ENCODE measurements around the gene SHC4.

The SHC4 gene

DNA sequence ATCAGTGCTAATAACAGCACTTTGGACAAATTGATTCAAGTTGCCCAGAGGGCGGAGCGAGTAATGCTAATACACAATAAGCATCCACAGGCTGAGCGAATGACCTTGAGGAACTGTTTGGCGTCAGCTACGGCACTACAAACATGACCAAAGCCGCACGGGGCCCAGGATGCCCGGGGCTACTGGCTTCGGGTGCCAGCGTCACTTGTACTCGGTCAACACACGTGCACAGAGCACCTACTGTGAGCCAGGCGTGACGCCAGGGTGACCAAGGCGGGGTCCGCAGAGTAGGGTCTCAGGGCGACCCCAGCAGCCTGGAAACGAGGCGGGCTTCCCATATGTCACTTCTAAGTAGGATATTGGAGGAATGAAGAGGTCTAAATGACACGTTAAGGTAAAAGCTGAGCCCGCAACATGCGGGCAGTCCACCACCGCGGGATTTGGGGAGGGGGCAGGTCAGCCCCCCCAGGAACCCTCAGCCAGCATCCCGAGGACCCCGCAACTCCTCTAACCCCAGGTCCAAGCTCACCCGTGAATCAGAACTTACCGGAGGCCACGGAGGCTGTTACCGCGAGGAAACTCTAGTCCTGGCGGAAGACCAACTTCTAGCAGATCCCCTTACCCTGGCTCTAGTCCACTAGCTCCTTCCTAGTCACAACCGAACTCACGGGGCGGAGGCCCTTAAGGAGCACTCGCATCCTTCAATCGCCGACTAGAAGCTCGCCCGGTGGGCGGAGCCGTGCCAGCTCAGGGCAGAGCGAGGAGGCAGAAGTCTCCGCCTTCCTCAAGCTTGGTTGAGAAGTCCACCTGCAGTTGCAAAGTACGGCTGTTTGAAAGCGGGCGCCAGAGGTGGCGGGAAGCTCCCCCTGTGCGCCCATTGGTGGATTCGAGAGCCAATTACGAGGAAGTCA is 153.1 kb downstream of the SHC4 start, which contains the start of gene CEP152:
TSS of gene CEP152 (minus strand) at position 656 of the 911 bp plus-strand sequence. CDS start 5,420 bp downstream, outside the sequence.
- peak; percentile 99 for DNase-seq (ENCODE audit: extremely low read depth, low read depth)
- TF ChIP-seq, protein P1, sequence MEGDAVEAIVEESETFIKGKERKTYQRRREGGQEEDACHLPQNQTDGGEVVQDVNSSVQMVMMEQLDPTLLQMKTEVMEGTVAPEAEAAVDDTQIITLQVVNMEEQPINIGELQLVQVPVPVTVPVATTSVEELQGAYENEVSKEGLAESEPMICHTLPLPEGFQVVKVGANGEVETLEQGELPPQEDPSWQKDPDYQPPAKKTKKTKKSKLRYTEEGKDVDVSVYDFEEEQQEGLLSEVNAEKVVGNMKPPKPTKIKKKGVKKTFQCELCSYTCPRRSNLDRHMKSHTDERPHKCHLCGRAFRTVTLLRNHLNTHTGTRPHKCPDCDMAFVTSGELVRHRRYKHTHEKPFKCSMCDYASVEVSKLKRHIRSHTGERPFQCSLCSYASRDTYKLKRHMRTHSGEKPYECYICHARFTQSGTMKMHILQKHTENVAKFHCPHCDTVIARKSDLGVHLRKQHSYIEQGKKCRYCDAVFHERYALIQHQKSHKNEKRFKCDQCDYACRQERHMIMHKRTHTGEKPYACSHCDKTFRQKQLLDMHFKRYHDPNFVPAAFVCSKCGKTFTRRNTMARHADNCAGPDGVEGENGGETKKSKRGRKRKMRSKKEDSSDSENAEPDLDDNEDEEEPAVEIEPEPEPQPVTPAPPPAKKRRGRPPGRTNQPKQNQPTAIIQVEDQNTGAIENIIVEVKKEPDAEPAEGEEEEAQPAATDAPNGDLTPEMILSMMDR (IDR thresholded peaks at IDR 0.05; ENCODE audit: low read depth, low read length, missing control alignments), result no peak
- H3K4me3 ChIP-seq (replicated peaks; ENCODE audit: low read depth, low read length), result peak within 1 kb of the TSS; percentile 95

DNA sequence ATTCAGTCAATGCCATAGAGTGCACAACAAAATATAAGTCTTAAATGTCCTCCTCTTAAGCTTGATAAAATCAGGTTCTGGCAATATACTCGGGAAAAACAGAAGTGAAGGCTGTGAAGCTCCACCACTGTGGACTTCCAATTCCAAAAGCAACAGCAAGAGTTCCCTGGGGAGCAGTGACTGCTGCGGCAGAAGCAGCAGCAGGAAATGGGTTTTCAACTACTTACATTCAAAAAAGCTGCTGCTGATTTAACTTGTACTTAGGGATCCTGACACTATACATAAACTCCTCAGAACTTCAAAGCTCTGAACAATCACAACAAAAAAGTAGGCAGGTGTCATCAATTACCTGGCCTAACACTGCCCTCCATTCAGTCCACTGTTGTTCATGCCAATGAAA is 157.6 kb downstream of the SHC4 start:
- DNase-seq (ENCODE audit: extremely low read depth, low read depth), result no peak
- H3K4me3 ChIP-seq (replicated peaks; ENCODE audit: low read depth, low read length), result no peak overlapping the region
- TF ChIP-seq, protein P1 (IDR thresholded peaks at IDR 0.05; ENCODE audit: low read depth, low read length, missing control alignments), result no peak

DNA sequence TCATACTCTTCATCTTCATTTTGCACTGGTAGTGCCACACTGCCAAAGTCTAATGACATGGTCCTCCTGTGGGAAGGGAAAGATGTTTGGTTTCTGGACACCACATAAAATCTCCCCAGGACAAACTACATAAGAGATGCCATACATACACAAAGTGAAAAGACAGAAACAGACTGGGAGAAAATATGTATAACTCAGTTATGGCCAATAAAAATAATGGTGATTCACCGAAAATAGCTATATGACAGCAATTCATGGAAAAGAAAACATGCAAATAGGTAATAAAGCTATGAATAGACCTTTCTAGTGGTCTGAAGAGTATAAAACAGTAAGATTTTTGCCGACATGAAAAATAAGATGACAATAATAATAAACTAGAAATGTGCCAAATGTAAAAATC is 158.1 kb downstream of the SHC4 start:
- no peak overlapping the region for H3K4me3 ChIP-seq (replicated peaks; ENCODE audit: low read depth, low read length)
- DNase-seq (ENCODE audit: extremely low read depth, low read depth), result no peak
- TF ChIP-seq, protein P1 (IDR thresholded peaks at IDR 0.05; ENCODE audit: low read depth, low read length, missing control alignments), result no peak

DNA sequence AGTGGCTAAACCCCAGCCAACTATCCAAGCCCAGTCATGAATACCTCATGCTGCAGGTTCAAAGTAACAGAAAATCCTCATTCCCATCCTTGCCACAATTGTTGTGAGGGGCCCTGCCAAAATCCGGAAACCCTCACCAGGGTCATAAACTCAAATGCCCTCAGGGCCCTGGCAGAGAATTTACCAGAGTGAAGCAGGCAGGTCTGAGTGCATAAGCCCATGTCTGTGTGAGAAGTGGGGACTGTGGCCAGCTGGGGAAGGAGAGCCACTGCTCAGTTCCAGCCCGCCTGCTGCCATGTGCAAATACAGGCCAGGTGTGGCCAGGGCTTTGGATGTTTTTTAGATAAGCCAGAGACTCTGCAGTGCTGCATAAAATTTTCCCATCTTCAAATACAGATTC is 159.8 kb downstream of the SHC4 start:
- DNase-seq (ENCODE audit: extremely low read depth, low read depth), result no peak
- TF ChIP-seq, protein P1 (IDR thresholded peaks at IDR 0.05; ENCODE audit: low read depth, low read length, missing control alignments), result no peak
- no peak overlapping the region for H3K4me3 ChIP-seq (replicated peaks; ENCODE audit: low read depth, low read length)

DNA sequence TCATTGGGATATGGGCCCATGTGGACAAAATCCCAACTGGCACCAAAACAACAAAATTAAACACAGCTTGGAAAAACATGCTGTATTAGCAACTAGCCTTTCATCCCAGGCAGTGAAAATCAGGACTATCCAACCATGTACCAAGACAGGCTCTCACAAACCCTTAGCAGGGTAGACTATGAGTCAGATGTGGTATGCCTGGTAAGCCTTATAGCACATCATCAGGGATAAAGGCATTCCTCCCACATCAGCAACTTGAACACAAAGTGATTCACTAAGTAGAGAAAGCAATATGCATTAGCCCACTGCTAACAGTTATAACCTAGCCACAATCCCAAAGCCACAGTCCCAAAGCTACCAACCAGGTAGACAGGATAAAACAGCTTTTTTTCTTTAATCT is 160.9 kb downstream of the SHC4 start:
- H3K4me3 ChIP-seq (replicated peaks; ENCODE audit: low read depth, low read length), result no peak overlapping the region
- peak; percentile 57 for DNase-seq (ENCODE audit: extremely low read depth, low read depth)
- TF ChIP-seq, protein P1 (IDR thresholded peaks at IDR 0.05; ENCODE audit: low read depth, low read length, missing control alignments), result no peak

DNA sequence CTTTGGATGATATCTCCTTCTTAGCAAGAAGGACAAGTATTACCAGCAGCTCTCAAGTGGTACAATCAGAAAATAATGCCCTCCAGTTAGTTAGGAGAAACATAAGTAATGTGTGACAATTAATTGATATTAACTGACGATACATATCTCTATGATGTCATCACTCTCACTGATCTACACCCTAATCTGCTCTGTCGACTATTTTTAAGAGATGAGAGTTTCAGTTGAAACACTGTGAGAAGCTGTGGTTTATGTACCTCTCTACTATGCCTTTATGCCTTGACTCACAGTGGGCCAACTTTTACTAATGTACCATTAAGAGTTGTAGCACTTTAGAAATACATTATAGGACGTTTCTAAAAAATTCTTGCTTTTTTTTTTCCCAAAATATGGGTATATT is 161.5 kb downstream of the SHC4 start:
- TF ChIP-seq, protein P1 (IDR thresholded peaks at IDR 0.05; ENCODE audit: low read depth, low read length, missing control alignments), result no peak
- no peak overlapping the region for H3K4me3 ChIP-seq (replicated peaks; ENCODE audit: low read depth, low read length)
- no peak for DNase-seq (ENCODE audit: extremely low read depth, low read depth)

Data from HFF-Myc (cell line).